ENCODE measurements around the gene NALCN.

The NALCN gene

DNA sequence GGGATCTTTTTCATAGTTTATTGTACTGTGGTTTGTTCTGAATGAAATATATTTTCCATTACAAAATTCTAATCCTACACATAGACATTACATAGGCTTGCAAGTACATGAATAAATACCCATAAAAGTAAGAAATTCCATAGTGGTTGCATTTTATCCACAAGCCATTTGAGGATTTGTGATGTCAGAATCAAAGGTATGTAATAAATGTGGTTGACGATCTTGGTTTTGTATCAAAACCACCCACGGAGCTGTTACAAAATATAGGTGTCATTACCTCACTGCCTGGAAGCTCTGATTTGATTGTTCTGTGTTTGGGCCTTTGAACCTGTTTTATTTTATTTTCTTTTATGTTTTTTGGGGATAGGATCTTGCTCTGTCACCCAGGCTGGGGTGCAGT, 125.1 kb downstream of the NALCN start:
- no peak for DNase-seq (ENCODE audit: low spot score)

GRCh38 chr13:101289764-101290163, 126.5 kb downstream of the NALCN start:
- DNase-seq (ENCODE audit: low spot score): no peak

DNA sequence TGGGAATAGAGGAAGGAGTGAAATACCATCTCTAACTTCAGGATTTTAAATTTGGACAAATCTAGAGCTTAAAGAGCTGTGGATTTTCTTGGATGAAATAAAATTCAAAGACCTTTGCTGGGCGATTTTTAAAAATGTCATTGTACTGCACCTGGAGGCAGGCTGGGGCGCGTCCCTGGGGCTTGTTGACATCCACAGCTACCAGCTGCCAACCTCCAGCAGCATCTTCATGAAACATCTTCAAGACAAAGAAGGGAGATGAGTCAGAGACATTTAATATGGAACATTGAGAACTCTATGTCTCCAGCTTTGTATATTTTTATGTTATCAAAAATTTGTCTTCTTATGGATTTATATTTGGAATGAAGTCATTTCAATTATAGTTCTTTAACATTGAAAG, 132.5 kb downstream of the NALCN start:
- no peak for DNase-seq (ENCODE audit: low spot score)

GRCh38 chr13:101272886-101273285, 143.4 kb downstream of the NALCN start:
- DNase-seq (ENCODE audit: low spot score): no peak

GRCh38 chr13:101271681-101272245, 144.5 kb downstream of the NALCN start:
- DNase-seq (ENCODE audit: low spot score): no peak

- no peak for DNase-seq (ENCODE audit: low spot score)
These were observed 148.7 kb downstream of the NALCN start for GRCh38 chr13:101267656-101268055.

GRCh38 chr13:101265934-101266333, 150.4 kb downstream of the NALCN start:
- DNase-seq (ENCODE audit: low spot score): no peak

DNA sequence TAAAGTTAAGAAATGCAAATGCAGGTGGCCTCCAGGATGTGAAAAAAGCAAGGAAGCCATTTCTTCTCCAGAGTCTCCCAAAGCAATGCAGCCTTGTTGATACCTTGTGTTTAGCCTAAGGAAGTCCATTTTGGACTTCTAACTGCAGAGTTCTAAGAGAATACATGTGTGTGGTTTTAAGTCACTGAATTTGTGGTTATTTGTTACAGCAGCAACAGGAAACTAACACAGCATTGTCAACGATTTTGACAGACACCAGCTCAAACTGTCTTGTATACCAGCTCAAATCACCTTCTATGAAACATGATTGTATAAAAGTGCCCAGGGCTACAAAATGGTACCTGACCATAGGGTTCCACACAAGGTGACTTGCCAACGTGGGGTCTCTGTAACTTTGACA, 151.4 kb downstream of the NALCN start:
- no peak for DNase-seq (ENCODE audit: low spot score)

DNA sequence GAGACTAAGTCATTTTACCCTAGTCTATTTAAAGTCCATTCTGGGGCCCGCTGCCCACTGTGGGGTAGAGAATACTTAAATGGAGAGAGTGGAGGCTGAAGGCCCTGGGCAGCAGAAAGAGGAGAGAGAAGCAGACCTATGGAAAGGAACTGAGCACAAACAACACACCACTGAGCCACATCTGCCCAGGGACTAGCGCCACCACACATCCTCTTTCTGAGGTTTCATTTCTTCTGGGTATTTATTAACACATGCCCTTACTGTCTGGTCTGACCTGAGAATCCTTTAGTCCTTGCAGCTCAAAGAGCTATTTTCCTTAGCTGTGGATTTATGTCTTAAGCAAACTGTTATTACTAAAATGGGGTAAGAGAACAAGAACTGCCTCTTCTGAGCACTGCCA, 154.0 kb downstream of the NALCN start:
- no peak for DNase-seq (ENCODE audit: low spot score)

GRCh38 chr13:101258509-101258908, 157.8 kb downstream of the NALCN start:
- no peak for DNase-seq (ENCODE audit: low spot score)

DNA sequence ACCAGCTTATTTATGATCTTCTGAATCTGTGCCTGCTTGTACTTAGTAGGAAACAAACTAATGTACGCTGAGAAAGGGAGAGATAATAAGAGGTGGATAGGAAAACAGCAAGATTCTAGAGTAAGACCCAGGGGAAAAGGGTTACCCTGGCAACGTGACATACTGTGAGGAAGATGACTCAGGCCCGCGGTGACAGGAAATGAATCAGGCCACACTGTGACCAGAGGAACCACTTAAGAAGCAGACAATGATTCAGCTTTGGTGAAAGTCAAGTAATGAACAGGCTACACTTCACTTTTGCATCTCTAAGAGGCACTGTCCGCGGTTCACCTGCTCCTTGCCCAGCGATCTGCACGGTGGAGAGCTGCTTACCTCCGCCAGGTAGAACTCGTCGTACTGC, 158.2 kb downstream of the NALCN start:
- no peak for DNase-seq (ENCODE audit: low spot score)

DNA sequence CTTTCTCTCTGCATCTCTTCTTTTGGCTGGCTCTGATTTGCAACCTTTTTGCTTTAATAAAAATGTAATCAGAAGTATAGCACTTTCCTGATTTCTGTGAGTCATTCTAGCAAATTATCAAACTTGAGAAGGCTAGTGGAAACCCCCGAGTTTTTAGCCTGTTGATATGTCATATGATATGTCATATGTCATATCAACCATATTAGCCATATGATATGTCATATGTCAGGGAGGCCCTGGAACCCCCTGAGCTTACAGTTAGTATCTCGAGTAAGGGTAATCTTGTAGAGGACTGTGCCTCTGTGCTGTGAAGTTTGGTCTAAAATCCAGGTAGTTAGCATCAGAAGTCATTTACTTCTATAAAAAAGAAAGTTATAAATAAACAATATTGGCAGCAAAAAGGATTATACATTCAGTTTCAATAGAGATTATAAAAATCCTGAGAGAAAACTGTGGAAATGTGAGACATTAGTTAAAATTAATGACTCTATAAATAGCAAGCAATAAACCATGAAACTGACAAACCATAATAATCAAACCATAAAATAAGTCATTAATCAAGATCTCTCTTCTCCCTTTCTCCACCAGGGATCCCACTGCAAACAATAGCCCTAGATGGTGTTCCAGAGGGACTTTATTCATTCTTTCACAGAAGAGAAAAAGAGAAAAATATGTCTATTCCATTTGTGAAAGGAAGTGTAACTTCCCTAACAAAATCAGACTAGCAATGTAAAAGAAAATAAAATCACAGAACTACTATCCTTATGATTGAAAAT, 167.4 kb downstream of the NALCN start:
- DNase-seq (ENCODE audit: low spot score): no peak

GRCh38 chr13:101242720-101243119, 173.6 kb downstream of the NALCN start:
- no peak for DNase-seq (ENCODE audit: low spot score)

DNA sequence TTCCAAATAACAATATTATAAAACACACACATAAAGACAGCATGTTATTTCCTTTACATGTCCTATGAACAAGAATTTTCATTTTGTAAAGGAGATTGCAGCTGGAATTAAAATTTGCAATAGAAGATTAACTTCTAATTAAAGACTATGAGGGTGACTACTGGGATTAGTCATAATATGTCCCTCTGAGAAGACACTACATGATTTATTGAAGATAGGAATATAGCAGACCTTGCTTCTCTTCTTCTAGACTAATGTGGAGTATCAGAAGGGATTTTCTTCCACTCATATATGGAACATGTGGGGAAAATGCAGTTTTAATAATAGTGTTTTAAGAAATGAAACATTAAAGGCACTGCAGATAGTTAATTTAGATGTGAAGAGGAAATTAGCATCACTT, 177.8 kb downstream of the NALCN start:
- no peak for DNase-seq (ENCODE audit: low spot score)

GRCh38 chr13:101231751-101232428, 184.4 kb downstream of the NALCN start:
- DNase-seq (ENCODE audit: low spot score): no peak

GRCh38 chr13:101230271-101230890, 185.9 kb downstream of the NALCN start:
- DNase-seq (ENCODE audit: low spot score): no peak

DNA sequence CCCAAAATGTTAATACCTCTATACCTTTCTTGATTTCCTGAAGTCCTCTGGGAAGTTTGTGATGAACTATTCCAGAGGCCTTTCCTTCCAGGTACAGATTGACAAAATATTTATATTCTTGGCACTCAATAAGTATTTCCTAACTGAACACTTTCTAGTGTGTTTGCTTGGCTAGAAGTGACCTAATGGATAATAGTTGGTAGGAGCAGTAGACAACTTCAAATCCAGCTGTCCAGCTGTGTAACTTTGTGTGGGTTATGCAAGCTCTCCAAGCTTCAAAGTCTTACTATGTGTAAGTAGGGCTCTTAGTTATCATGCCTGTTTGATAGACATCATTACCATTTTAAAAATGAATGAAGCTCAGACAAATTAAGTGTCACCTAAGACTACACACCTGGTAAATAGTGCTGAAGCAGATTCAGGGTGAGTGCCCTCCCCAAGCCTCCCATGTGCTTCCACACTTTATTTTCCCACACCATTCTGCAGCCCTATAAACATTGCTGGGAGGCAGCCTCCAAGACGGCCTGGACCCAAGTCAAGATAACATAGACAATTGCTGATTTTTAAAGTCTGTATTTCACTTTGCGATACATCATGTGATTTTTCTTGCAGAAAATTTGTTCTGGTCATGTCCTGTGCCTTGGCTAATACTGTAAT, 196.6 kb downstream of the NALCN start:
- DNase-seq (ENCODE audit: low spot score): no peak

DNA sequence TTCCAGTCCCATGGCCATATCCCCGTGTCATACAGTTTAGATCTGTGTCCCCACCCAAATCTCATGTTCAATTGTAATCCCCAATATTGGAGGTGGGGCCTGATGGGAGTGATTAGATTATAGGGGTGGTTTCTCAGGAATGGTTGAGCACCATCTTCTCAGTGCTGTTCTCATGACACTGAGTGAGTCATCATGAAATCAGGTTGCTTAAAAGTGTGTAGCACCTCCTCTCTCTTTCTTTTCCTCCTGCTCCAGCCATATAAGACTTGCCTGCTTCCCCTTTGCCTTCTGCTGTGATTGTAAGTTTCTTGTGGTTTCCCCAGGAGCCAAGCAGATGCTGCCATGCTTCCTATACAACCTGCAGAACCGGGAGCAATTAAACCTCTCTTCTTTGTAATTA, 197.8 kb downstream of the NALCN start:
- DNase-seq (ENCODE audit: low spot score): no peak

- DNase-seq (ENCODE audit: low spot score): no peak
These were observed 199.2 kb downstream of the NALCN start for GRCh38 chr13:101217086-101217485.

DNA sequence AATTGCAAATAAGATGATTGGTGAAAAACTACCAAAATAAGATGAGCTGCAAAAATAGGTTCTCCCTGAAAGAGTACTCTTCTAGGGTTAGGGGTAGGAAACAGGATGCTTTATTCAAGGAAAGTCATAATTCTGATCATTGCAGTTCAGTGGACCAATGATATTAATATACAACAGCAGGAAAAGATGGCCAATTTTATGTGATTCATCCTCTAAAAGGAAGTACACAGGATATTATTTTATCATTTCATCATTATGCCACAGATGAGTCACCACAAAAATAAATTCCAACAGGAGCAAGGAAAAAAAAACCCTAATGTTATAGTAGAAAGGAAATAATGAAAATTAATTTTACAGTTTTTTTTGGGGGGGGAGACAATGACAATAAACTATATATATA, 205.0 kb downstream of the NALCN start:
- DNase-seq (ENCODE audit: low spot score): no peak

DNA sequence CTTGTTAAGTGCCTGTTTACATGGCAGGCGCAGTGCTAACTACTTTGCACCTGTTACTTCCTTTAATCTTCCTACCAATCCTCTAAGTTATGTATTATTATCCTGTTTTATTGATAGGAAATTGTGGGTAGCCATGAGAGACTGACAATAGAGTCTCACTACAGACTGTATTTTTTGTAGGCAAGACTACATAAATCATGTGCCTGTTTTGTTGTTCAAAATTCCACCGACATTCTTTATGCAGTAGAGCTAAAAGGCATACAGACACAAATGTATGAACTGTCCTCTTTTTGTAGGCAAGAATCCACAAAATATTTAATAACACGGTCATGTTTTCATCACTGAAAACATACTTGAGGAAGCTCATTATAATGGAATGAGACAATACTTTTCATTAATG, 205.5 kb downstream of the NALCN start:
- no peak for DNase-seq (ENCODE audit: low spot score)

GRCh38 chr13:101209206-101209893, 207.0 kb downstream of the NALCN start:
- DNase-seq (ENCODE audit: low spot score): no peak

All from germinal center (tissue), 1 donor.